Head of caudate nucleus (tissue), 42 donors: ENCODE data around the gene ST3GAL5.
A peak's percentile ranks its signal among the peaks of the same experiment; 100 is the strongest.
"Not testable (repeated sequence)": the region's sequence is repeated elsewhere in the genome, so short reads cannot be mapped to it uniquely, and the experiment has no call there.

Experiments
- DNase-seq, 42 donors: peaks; one replicate each; pipeline versions ENCODE4 v3.0.0 to v3.0.0-alpha.2; 2020 to 2021; ENCODE audit warnings: mixed read lengths in 7 of 42
- intact Hi-C: fragments of 100-400 bp; cut with DNase I; formaldehyde crosslinking; loops from one replicate; pipeline ENCODE4 v1.15.0; 2022

Gene ST3GAL5

GRCh38 chr2:85899849-85900248 is 11.1 kb upstream of the ST3GAL5 start:
- intact Hi-C loops: no loop called here
- DNase-seq: peak in 1 of 42 donors; percentile 23

GRCh38 chr2:85899284-85899683 is 10.5 kb upstream of the ST3GAL5 start:
- no peak for DNase-seq
- intact Hi-C loops: no loop called here

GRCh38 chr2:85898881-85899280 is 10.1 kb upstream of the ST3GAL5 start:
- intact Hi-C loops: no loop called here
- DNase-seq: no peak

GRCh38 chr2:85894554-85895278 is 5.9 kb upstream of the ST3GAL5 start:
- intact Hi-C loops: not testable (repeated sequence)

GRCh38 chr2:85893428-85894258 is 4.9 kb upstream of the ST3GAL5 start:
- intact Hi-C loops: no loop called here
- DNase-seq: peak in 2 of 42 donors; percentile 27 to 33

More at GRCh38 chr2:85894554-85895278, 5.9 kb upstream of the ST3GAL5 start:
- not testable (repeated sequence) for DNase-seq

- intact Hi-C loops: no loop called here
- DNase-seq: no peak
These were observed 3.6 kb upstream of the ST3GAL5 start for GRCh38 chr2:85892216-85892944.

- intact Hi-C loops: no loop called here
- DNase-seq: peak in 6 of 42 donors; percentile 13 to 50 (median 32)
These were observed 1.9 kb upstream of the ST3GAL5 start for GRCh38 chr2:85890522-85891176.

GRCh38 chr2:85889627-85890281 is 964 bp upstream of the ST3GAL5 start:
- peak in 33 of 42 donors; percentile 17 to 79 (median 51) for DNase-seq
- intact Hi-C loops: loop anchor here (5.0 kb wide), 4 partner anchors 37 to 148 kb away; no protein-coding TSS in a partner anchor

GRCh38 chr2:85888020-85888683 is 638 bp downstream of the ST3GAL5 start:
- DNase-seq: peak in 37 of 42 donors; percentile 19 to 77 (median 55)

GRCh38 chr2:85887566-85888019 is 1.2 kb downstream of the ST3GAL5 start:
- DNase-seq: peak; percentile 70 to 94 (median 85)
- intact Hi-C loops: loop anchor here (2.0 to 5.0 kb wide), 5 partner anchors 35 to 189 kb away; no protein-coding TSS in a partner anchor

More at GRCh38 chr2:85888020-85888683, 638 bp downstream of the ST3GAL5 start:
- intact Hi-C loops: loop anchor here (5.0 kb wide), 4 partner anchors 36 to 149 kb away; no protein-coding TSS in a partner anchor

- intact Hi-C loops: loop anchor here (2.0 to 5.0 kb wide), 5 partner anchors 34 to 190 kb away; no protein-coding TSS in a partner anchor
- DNase-seq: peak; percentile 53 to 94 (median 80)
These were observed 2.2 kb downstream of the ST3GAL5 start for GRCh38 chr2:85886590-85886989.

- intact Hi-C loops: loop anchor here (2.0 to 5.0 kb wide), 5 partner anchors 34 to 191 kb away; no protein-coding TSS in a partner anchor
- peak in 1 of 42 donors; percentile 17 for DNase-seq
These were observed 2.6 kb downstream of the ST3GAL5 start for GRCh38 chr2:85886141-85886540.

GRCh38 chr2:85881781-85882180 is 7.0 kb downstream of the ST3GAL5 start:
- intact Hi-C loops: not testable (repeated sequence)
- peak in 1 of 42 donors; percentile 3 for DNase-seq

- peak in 1 of 42 donors; percentile 13 for DNase-seq
- intact Hi-C loops: not testable (repeated sequence)
These were observed 8.0 kb downstream of the ST3GAL5 start for GRCh38 chr2:85880716-85881328.

- intact Hi-C loops: no loop called here
- DNase-seq: peak in 2 of 42 donors; percentile 2 to 11
These were observed 9.9 kb downstream of the ST3GAL5 start for GRCh38 chr2:85878719-85879370.

- DNase-seq: peak in 1 of 42 donors; percentile 29
- intact Hi-C loops: no loop called here
These were observed 13.3 kb downstream of the ST3GAL5 start for GRCh38 chr2:85875350-85876050.
